HepG2 (cell line): ENCODE measurements around the gene ZC3H18. TPM values are rescaled to one million over a fixed set of nuclear protein-coding genes. Genes with fewer than 3 reads are reported as not detected.

Experiments used
- ATF1 ChIP-seq: IDR thresholded peaks from 2 replicates; pipeline ENCODE4 v1.6.1; 2016; ENCODE audit warnings: mild to moderate bottlenecking, control low read depth
- FIP1L1 ChIP-seq: fragments of 200-400 bp; formaldehyde crosslinking; IDR thresholded peaks from 2 replicates; pipeline ENCODE4 v1.6.1; 2018; ENCODE audit warnings: low read depth, mild to moderate bottlenecking, low read length, moderate library complexity, borderline replicate concordance; ENCODE audit not compliant: insufficient read depth
- FOXP1 ChIP-seq, 2 experiments: fragments of 450-650 bp in 1 of 2; IDR thresholded peaks; 2 replicates each; pipeline ENCODE4 v1.6.1; 2017 to 2018; ENCODE audit warnings: antibody characterized with exemption in 1 of 2
- IRF2 ChIP-seq: IDR thresholded peaks from 2 replicates; pipeline ENCODE4 v1.6.1; 2018; ENCODE audit warnings: missing genetic modification reagents, missing compliant biosample characterization
- ISL2 ChIP-seq: sonication (generic); formaldehyde crosslinking; IDR thresholded peaks from 2 replicates; pipeline ENCODE4 v1.5.0; 2020; ENCODE audit warnings: missing genetic modification reagents
- KDM4B ChIP-seq: sonication (generic); formaldehyde crosslinking; IDR thresholded peaks from 2 replicates; pipeline ENCODE4 v1.4.0; 2020; ENCODE audit warnings: missing genetic modification reagents
- KLF15 ChIP-seq: sonication (generic); formaldehyde crosslinking; IDR thresholded peaks from 2 replicates; pipeline ENCODE4 v1.8.1; 2023; ENCODE audit warnings: borderline replicate concordance, mild to moderate bottlenecking, inconsistent platforms, missing genetic modification reagents, mixed read lengths
- POLR2AphosphoS5 ChIP-seq: IDR thresholded peaks from 2 replicates; pipeline ENCODE4 v1.6.1; 2012; ENCODE audit warnings: low read depth, low read length
- RFX3 ChIP-seq: IDR thresholded peaks from 2 replicates; pipeline ENCODE4 v1.6.1; 2016; ENCODE audit warnings: missing biosample characterization, missing genetic modification reagents
- RFXANK ChIP-seq: IDR thresholded peaks from 2 replicates; pipeline ENCODE4 v1.6.1; 2016
- SIX1 ChIP-seq: sonication (generic); formaldehyde crosslinking; IDR thresholded peaks from 2 replicates; pipeline ENCODE4 v1.4.0; 2020; ENCODE audit warnings: missing genetic modification reagents, borderline replicate concordance
- SRSF1 ChIP-seq: fragments of 200-400 bp; formaldehyde crosslinking; optimal IDR thresholded peaks from 2 replicates; pipeline ENCODE3; 2017; ENCODE audit warnings: mild to moderate bottlenecking, low read depth, low read length, moderate library complexity
- SSRP1 ChIP-seq: IDR thresholded peaks from 2 replicates; pipeline ENCODE4 v1.6.1; 2016; ENCODE audit warnings: control low read depth
- TEAD3 ChIP-seq: optimal IDR thresholded peaks from 2 replicates; pipeline ENCODE3; 2016; ENCODE audit warnings: borderline replicate concordance
- THAP11 ChIP-seq: IDR thresholded peaks from 2 replicates; pipeline ENCODE4 v1.6.1; 2016; ENCODE audit warnings: missing biosample characterization, missing genetic modification reagents
- TMF1 ChIP-seq: sonication (generic); formaldehyde crosslinking; IDR thresholded peaks from 2 replicates; pipeline ENCODE4 v1.8.1; 2022; ENCODE audit warnings: low read depth, missing genetic modification reagents
- TOPORS ChIP-seq: sonication (generic); formaldehyde crosslinking; IDR thresholded peaks from 2 replicates; pipeline ENCODE4 v1.8.0; 2023; ENCODE audit warnings: mild to moderate bottlenecking, missing genetic modification reagents
- ZNF441 ChIP-seq: sonication (generic); formaldehyde crosslinking; IDR thresholded peaks from 2 replicates; pipeline ENCODE4 v1.7.0; 2021; ENCODE audit warnings: missing genetic modification reagents, borderline replicate concordance
- ZNF788 ChIP-seq: sonication (generic); formaldehyde crosslinking; IDR thresholded peaks from 2 replicates; pipeline ENCODE4 v1.5.0; 2020; ENCODE audit warnings: mild to moderate bottlenecking, missing genetic modification reagents, borderline replicate concordance
- polyA plus RNA-seq, 8 experiments: library from polyadenylated mRNA; depleted of rRNA in 3 of 8; stranded (reverse) in 7 of 8; unstranded in 1 of 8; fragments of >200 nt; fragmentation: Illumina TruSeq in 4 of 8; extraction: Trizol in 4 of 8; gene quantifications; 2 replicates each; pipeline versions ENCODE4 v1.2.1 to v1.2.3, GENCODE V29; 2011 to 2016; ENCODE audit warnings: low read depth in 4 of 8, missing spikeins in 1 of 8, mixed read lengths in 1 of 8; ENCODE audit not compliant: insufficient read depth in 1 of 8
- total RNA-seq, 5 experiments: library from RNA; depleted of rRNA; stranded (reverse); fragments of >200 nt; fragmentation: Illumina TruSeq; extraction: Trizol; gene quantifications; 2 replicates each; pipeline ENCODE4 v1.2.3, GENCODE V29; 2016; ENCODE audit warnings: low read depth in 1 of 5
- TF ChIP-seq, protein P1 (sequence below): sonication (generic); formaldehyde crosslinking; IDR thresholded peaks from 2 replicates; pipeline ENCODE4 v1.9.0; 2021; ENCODE audit warnings: missing genetic modification reagents, mild to moderate bottlenecking, borderline replicate concordance
- TF ChIP-seq, protein P2 (sequence below): fragments of 450-650 bp; IDR thresholded peaks from 2 replicates; pipeline ENCODE4 v1.6.1; 2016
- TF ChIP-seq, protein P3 (sequence below): sonication (generic); formaldehyde crosslinking; IDR thresholded peaks from 2 replicates; pipeline ENCODE4 v1.5.0; 2020; ENCODE audit warnings: missing genetic modification reagents, mild to moderate bottlenecking, borderline replicate concordance
- TF ChIP-seq, protein P4 (sequence below): sonication (generic); formaldehyde crosslinking; IDR thresholded peaks from 2 replicates; pipeline ENCODE4 v1.5.1; 2020; ENCODE audit warnings: missing genetic modification reagents, mild to moderate bottlenecking, borderline replicate concordance
- TF ChIP-seq, protein P5 (sequence below): sonication (generic); formaldehyde crosslinking; IDR thresholded peaks from 2 replicates; pipeline ENCODE4 v1.4.0; 2020; ENCODE audit warnings: mild to moderate bottlenecking, missing genetic modification reagents

Gene ZC3H18
- total and polyA plus RNA-seq, 2 of the 13 experiments (the other 11 are each of a cell fraction or from before 2014, with no cell fraction given) = 11.2 to 27.4 TPM

DNA sequence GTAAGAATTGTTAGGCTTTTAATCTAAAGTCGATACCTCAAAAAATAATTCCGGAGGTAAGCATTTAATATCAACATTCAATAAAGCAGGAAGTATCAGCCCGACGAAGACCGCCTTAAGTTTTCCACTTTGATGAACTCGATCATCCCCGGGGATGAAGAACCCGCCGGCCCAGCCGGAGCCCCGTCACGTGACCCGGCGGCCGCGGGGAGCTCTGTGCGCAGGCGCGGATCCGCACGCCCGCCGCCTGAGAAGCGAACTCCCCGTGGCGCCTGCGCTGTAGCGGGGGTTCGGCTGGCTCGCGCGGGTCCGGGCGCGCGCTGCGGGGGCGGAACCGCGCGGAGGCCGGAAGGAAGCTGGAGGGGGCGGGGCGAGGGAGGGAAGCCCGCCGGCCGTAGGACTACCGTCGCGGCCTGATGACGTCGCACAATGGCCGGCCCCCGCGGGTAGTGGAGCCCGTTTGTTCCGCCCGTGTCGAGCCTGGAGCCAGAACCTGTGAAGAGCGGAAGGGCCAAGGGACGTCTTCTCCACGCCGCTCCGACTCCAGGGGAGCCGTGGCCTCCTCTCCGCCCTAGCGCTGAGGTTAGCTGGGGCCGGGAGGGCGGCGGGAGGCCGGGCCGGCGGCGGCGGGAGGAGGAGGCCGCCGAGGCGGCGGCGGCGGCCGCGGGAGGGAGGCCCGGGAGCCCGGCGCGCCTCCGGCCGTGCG is at the start of gene ZC3H18 (continued):
- TF ChIP-seq SRSF1 (no peak), TEAD3 (CRISPR knock-in tag) (peak; percentile 56), SSRP1 (CRISPR knock-in tag) (no peak), TOPORS (no peak), POLR2AphosphoS5 (peak; percentile 92), ZNF441 (CRISPR knock-in tag) (0 out of 2 replicates have a peak, but pooled peaks have one; percentile 32), IRF2 (CRISPR knock-in tag) (peak; percentile 69; the same call in 1 of the 2 replicates), ZNF788 (CRISPR knock-in tag) (peak; percentile 57; the same call in 1 of the 2 replicates), FOXP1 (IDR thresholded peaks at IDR 0.05) (no peak), FOXP1 (CRISPR knock-in tag; IDR thresholded peaks at IDR 0.05) (0 out of 2 replicates have a peak, but pooled peaks have one; percentile 6), KDM4B (CRISPR knock-in tag) (peak; percentile 76), SIX1 (CRISPR knock-in tag) (no peak), ISL2 (CRISPR knock-in tag) (peak; percentile 74; the same call in 1 of the 2 replicates), KLF15 (0 out of 2 replicates have a peak, but pooled peaks have one; percentile 55), RFXANK (CRISPR knock-in tag) (0 out of 2 replicates have a peak, but pooled peaks have one; percentile 63), ATF1 (CRISPR knock-in tag) (peak; percentile 93), TMF1 (CRISPR knock-in tag) (no peak), RFX3 (CRISPR knock-in tag) (no peak), FIP1L1 (no peak), THAP11 (CRISPR knock-in tag) (peak; percentile 95)
- TF ChIP-seq, protein P1, sequence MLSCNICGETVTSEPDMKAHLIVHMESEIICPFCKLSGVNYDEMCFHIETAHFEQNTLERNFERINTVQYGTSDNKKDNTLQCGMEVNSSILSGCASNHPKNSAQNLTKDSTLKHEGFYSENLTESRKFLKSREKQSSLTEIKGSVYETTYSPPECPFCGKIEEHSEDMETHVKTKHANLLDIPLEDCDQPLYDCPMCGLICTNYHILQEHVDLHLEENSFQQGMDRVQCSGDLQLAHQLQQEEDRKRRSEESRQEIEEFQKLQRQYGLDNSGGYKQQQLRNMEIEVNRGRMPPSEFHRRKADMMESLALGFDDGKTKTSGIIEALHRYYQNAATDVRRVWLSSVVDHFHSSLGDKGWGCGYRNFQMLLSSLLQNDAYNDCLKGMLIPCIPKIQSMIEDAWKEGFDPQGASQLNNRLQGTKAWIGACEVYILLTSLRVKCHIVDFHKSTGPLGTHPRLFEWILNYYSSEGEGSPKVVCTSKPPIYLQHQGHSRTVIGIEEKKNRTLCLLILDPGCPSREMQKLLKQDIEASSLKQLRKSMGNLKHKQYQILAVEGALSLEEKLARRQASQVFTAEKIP (CRISPR knock-in tag) = no peak
- TF ChIP-seq, protein P2, sequence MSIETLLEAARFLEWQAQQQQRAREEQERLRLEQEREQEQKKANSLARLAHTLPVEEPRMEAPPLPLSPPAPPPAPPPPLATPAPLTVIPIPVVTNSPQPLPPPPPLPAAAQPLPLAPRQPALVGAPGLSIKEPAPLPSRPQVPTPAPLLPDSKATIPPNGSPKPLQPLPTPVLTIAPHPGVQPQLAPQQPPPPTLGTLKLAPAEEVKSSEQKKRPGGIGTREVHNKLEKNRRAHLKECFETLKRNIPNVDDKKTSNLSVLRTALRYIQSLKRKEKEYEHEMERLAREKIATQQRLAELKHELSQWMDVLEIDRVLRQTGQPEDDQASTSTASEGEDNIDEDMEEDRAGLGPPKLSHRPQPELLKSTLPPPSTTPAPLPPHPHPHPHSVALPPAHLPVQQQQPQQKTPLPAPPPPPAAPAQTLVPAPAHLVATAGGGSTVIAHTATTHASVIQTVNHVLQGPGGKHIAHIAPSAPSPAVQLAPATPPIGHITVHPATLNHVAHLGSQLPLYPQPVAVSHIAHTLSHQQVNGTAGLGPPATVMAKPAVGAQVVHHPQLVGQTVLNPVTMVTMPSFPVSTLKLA = peak; percentile 58
- TF ChIP-seq, protein P3, sequence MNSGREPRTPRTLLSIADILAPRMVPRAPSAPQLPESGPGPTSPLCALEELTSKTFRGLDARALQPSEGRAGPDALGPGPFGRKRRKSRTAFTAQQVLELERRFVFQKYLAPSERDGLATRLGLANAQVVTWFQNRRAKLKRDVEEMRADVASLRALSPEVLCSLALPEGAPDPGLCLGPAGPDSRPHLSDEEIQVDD = 0 out of 2 replicates have a peak, but pooled peaks have one; percentile 28
- TF ChIP-seq, protein P4, sequence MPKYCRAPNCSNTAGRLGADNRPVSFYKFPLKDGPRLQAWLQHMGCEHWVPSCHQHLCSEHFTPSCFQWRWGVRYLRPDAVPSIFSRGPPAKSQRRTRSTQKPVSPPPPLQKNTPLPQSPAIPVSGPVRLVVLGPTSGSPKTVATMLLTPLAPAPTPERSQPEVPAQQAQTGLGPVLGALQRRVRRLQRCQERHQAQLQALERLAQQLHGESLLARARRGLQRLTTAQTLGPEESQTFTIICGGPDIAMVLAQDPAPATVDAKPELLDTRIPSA (CRISPR knock-in tag) = peak; percentile 91; the same call in 1 of the 2 replicates
- TF ChIP-seq, protein P5, sequence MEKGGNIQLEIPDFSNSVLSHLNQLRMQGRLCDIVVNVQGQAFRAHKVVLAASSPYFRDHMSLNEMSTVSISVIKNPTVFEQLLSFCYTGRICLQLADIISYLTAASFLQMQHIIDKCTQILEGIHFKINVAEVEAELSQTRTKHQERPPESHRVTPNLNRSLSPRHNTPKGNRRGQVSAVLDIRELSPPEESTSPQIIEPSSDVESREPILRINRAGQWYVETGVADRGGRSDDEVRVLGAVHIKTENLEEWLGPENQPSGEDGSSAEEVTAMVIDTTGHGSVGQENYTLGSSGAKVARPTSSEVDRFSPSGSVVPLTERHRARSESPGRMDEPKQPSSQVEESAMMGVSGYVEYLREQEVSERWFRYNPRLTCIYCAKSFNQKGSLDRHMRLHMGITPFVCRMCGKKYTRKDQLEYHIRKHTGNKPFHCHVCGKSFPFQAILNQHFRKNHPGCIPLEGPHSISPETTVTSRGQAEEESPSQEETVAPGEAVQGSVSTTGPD (CRISPR knock-in tag) = no peak
